Esophagus mucosa (tissue), 1 donor: ENCODE measurements around the gene SSBP3. TPM values are rescaled to one million over a fixed set of nuclear protein-coding genes. Genes with fewer than 3 reads are reported as not detected.

Experiments
- ATAC-seq: fragments of 200-7000 bp; cut with Tn5 transposase; one replicate; pipeline ENCODE4 v1.9.1; 2020
- total RNA-seq: library from RNA; stranded (reverse); gene quantifications from one replicate; pipeline ENCODE4 v1.2.4, GENCODE V29; 2023
- donor health status: DM: yes; HTN: yes; CAD: no.

Gene SSBP3
- total RNA-seq, 1 donor from 2014 or later, result 39.3 TPM

DNA sequence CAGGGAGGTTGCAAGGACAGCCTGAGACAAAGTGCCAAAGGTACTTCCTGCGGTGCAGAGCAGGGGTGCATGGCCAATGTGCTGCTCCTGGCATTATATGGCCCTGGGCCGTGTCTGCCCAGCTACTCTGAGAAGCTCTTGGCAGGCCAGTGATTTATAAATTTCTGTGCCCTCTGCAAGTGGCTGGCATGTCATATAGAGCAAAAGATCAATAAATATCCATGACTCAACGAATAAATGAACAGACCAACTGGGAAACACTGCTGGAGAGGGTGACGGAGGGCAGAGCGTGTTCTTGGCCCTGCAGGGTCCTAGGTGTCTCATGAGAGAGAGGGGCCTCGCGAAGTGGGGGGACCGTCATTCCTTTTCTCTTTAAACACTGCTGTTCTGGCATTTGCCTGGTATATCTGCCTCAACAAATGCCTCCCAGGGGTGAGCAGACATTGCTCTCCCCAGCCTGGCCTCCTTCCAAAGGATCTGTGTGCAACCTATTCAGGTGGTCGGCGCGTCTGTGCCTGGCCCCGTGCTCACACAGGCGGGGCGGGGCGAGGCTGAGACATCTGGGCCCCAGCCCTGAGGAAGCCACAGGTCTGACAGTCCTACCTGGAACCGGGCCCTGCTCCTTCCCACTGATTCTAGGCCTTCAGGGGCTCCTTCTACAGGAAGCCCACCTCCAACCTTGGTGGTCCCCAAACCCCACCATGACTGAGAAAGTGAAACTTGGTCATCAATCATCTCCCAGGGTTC is 123.9 kb downstream of the SSBP3 start:
- no peak for ATAC-seq

GRCh38 chr1:54280651-54281050 is 125.5 kb downstream of the SSBP3 start:
- ATAC-seq, result no peak

DNA sequence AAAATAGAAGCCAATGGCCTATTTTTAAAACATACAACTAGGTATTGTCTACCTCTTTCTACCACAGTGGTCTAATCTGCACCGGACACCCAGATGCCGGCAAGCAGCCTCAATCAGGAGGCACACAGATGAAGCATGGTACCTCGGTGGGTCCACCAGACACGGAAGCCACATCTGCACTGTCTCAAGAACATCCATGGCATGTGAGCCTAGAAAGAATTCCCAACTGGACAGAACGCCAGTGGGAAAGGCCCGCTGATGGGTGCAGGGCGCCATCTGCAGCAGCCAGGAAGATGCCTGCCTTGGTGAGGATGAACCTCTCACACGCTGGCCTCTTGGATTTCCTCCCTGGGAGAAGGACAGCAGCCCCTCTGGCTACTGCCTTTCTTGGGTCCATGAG is 126.7 kb downstream of the SSBP3 start:
- ATAC-seq, result no peak

DNA sequence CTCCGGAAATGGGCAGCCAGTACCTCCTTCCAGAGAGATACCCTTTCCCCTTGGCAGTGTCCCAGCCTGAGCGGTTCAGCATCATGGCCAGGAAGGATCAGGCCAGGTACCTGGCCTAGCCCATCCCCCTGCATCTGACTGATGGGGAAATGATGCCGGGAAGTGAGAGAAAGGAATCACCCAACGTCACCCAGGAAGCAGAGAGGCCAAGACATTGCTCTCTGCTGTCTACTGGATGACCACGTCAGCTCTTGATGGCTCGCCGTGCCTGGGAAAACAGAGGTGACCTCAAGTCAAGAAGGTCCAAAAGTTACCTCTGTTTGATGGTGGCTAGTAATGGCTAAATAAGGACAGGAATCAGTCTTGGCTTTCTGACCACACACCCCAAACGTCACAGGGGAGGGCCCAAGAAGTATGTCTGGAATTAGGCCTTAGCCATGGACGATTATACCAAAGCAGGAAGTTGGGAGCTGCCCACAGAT is 127.2 kb downstream of the SSBP3 start:
- no peak for ATAC-seq

DNA sequence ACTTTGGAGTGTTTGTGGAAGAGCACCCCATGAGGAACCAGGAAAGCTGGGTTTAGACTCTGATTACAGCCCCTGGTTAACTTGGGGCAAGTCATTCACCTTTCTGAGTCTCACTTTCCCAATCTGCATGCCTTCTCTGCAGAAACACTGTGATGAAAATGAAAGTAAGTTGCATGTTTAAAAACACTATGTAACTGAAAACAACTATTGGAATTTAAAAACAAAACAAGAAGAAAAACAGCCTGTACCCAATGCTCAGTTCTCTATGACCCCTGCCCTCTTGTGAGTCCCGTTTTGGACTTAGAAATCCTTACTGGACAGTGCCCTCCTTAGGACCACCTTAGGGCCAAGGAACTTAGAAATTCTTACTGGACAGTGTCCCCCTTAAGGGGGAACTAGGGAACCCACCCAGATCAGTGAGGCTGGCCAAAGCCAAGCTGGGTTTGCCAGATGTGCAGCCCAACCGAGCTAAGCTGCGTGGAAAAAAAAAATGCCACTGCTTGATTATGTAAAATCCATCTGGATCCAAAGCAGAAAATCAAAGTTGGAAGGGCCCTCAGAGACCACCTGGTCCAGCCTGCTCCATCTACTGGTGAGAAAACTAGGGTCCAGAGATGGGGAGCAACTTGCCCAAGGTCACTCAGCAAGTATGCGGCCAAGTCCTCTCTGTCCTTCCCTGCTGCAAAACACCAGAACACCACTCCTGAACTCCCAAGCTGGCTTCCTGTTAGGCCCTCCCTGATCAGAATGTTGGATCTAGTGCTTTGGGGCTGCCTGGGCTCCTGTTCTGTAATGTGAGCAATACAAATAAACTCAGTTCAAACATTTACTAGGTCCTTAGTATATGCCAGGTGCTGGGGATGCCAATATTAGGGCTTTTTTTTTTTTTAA is 128.5 kb downstream of the SSBP3 start:
- no peak for ATAC-seq

DNA sequence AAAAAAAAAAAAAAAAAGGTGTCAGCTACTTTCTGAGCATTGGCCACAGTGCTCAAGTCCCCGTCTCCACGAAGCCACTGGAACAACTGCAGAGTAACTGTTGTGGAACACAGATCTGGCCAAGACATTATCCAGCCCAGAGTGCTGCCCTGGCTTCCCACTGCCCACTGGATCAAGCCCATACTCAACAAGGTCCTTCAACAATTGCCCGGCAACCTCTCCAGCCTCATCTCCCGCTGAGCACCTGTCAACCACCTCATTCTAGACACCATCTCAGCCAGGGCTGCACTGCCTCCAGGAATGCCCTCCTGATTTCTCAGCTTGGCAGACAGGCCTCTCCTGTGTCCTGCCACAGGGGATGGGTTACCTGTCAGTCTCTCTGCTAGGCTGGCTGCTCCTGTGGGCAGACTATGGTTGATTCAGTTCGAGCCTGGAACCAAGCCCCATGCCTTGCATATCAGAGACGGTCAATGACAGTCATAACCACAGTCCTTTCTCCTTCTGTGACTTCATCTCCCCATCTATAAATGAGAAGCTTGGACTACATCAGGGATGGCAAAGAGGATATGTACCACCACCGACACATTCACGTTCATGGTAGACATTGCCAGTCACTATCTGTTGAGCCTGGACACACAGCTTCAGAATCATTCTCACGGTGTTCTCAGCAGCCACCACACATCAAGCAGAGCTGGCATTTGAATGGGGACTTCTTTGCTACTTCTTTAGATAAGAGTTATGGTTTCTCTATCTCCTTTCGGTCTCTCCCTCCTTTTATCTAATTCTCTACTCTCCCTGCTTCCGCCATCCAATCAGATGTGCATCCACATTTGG is 129.4 kb downstream of the SSBP3 start:
- ATAC-seq, result no peak

- ATAC-seq, result peak; percentile 25
Observed at GRCh38 chr1:54275349-54275748, 130.8 kb downstream of the SSBP3 start.

- ATAC-seq, result no peak
Observed at GRCh38 chr1:54274881-54275280, 131.3 kb downstream of the SSBP3 start.

GRCh38 chr1:54274448-54274847 is 131.7 kb downstream of the SSBP3 start:
- no peak for ATAC-seq

DNA sequence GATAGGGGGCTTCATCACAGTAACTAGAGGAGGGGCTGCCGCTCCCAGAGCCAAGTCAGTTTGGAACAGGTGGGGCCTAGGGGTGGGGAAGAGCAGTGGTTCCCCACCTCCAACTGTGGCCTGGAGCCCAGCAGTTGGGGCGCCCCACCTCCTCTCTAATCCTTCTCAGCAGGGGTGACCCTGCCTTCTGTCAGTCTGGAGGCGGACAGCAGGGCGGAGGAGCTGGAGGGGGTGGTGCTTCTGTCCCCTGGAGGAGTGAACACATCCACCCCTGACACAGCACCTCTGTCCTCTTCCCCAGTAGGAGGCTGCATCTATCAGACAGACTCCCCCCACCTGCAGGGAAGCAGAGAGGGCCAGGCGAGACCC is 132.4 kb downstream of the SSBP3 start:
- peak; percentile 41 for ATAC-seq

DNA sequence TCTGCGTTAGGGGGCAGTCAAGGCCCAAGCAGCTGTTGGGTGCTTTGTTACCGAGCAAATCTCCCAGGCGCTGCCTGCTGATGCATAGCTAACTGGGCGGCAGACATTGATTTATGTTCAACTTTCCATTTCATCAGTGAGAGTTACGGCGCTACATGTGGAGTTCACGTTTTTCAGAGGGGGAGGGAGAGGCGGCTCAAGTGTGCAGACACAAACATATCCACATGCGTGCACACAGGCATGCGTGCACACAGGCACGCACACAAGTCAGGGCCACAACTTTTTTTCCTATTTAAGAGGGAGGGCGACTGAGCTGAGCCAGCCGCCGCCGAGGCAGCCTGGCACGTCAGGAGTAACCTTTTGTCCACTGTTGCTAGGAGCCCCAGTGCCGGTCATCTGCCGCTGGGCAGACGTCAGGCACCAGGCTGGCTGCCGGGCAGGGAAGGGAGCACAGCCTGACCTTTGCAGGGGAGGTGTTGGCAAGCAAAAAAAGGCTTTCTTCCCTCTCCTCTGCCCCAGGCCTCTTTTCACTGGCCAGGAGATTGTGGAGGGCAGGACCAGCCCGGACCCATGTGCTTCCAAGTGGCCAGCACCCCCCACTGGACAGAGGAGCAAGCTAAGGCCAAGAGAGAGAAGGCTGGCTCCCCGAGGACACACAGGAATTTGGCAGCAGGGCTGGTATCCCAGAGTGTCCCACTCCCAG is 133.0 kb downstream of the SSBP3 start:
- ATAC-seq, result peak; percentile 84

DNA sequence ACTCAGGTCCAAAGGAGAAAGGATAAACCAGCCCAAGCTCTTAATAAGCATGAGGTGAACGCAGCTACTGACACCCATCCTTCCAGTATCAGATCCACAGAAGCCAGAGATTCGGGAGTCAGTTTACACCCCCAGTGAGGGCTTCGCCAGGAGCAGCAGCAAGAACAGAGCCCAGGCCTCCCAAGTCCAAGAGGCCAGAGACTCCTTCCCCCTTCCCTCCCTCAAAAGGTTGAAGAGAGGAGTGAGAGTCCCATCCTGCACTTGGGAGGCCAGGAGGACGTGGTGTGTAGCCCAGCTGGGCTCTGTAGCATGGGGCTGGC is 133.5 kb downstream of the SSBP3 start:
- ATAC-seq, result no peak

- no peak for ATAC-seq
Observed at GRCh38 chr1:54272134-54272533, 134.1 kb downstream of the SSBP3 start.

DNA sequence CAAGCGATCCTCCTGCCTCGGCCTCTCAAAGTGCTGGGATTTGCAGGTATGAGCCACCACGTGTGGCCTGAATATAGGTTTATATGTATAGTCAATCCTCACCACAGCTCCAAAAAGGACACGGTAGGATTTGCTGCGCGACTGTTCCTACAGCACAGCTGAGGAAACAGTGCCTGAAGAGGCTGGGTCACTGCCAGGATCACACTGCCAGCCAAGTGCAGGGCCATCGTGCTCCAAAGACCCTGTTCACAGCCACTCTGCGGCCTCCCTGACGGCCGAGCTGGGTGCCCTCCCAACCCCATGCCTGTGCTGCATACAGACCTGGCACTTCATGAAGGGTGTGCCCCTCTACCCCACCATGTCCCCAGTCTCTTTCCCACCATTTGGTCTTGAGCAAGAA is 134.9 kb downstream of the SSBP3 start:
- no peak for ATAC-seq

GRCh38 chr1:54270543-54270942 is 135.7 kb downstream of the SSBP3 start:
- ATAC-seq, result no peak

- no peak for ATAC-seq
Observed at GRCh38 chr1:54268762-54269297, 137.4 kb downstream of the SSBP3 start.

DNA sequence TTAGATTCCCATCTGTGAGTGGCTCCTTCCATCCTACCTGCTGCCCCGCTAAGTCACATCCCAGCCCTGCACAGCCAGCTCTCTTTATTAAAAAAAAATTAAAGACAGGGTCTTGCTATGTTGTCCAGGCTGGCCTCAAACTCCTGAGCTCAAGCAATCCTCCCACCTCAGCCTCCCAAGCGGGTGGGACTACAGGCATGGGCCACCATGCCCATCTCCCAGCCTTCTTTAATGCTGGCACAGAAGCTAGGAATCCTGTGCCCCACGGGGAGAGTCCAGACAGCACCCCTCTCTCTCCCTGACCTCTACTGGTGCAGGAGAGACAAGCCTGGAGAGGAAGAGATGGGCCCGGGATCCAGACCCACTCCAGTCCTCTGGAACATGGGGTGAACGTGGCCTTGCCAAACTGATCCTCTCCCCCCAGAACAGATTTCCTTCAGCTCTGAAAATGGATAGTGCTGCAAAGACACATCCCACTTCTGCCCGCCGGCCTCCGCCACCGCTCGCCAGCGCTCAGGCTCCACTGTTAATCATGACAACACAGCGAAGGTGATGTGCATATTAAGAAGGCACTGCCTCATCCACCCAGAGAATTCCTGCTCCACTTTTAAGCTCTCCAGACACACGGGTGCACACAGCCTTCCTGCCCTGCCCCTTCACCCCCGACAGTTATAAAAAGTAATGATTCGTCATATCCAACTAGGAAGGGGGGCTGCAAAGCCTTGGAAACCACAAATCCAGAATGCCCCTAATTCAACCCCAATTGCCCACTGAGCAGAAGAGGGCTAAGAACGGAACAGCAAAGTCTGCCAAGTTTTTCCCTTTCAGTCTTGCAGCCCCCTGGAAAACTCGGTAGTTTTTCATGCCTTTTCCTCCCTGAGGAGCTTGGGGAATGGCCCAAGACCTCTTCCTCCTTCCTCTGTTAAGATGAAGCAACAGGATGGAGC is 138.1 kb downstream of the SSBP3 start:
- ATAC-seq, result no peak

GRCh38 chr1:54266908-54267307 is 139.3 kb downstream of the SSBP3 start:
- ATAC-seq, result no peak

DNA sequence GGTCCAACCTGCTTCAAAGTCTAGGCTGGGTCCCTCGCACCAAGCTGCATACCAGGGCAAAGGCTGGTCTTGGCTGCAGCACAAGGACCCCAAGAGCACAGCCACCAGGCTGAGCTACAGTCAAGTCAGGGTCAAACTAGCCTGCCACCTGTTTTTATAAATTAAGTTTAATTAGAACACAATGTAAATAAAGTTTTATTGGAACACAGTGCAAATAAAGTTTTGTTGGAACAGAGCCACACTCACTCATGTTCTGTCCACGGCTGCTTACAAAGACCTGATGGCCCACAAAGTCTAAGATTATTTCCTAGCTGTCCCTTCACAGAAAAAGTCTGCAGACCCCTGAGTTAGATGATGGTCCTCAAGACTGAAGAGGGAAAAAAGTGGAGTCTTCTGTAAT is 140.0 kb downstream of the SSBP3 start:
- ATAC-seq, result no peak

DNA sequence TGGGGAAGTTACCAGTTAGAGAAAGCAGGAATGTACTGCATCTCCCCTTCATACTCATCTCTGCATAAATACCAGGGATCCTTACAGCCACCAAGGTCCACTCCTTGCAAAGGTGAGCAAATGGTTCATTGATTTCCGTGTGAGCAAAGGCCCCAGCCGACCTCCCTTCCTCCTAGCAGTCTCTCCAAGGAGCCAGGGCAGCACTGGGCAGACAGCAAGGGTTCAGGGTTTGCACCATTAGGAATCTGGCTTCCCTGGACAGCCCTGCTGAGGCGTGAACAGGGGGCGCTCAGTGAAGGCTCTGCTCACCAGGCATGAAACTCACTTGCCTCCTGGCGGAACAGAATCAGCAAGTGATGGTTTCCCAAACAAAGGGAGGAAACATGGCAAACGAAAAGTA is 140.5 kb downstream of the SSBP3 start:
- ATAC-seq, result no peak

DNA sequence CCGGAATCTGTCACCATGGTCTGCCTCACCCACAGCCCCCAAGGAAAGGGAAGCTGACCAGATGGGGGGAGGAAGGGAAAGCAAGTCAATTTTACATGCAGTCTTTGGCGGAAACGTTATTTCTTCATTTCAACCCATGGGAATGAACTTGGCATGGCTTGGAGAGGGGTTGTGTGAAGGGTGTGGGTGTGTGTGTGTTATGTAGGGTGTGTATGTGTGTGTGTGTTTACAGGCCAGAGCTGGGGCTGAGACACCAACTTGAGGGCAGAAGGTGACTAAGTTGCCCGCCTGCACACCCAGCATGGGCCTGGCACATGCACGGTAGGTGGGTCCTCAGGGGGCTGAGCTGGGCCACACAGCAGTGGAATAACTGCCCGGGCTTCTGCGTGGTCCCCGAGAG is 141.1 kb downstream of the SSBP3 start:
- ATAC-seq, result no peak
